ENCODE measurements around the gene GALNT7.

The GALNT7 gene

DNA sequence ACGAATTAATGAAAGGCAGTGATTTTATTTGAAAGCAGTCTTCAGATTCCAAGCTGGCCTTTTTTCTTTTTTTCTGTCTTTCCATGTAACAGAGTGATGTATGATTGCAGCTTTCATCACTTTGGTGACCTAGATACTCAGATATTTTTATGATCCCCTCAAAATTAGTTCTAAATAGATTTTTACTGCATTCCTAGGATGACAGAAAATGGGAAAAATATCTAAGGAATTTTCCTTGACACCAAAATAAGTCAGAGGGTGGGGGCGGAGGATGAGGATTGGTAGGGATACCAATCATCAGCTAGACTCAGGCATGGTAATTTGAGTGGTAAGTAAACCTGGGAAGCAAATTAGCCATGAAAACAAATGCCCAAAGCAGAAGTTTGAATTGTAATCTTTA lies 177.5 kb downstream of the GALNT7 start:
- Histone ChIP-seq H3K27ac (no peak overlapping the region), H3K27me3 (ENCODE audit: insufficient read depth, low read depth) (no peaks in the 10 kb centered on the region), H3K4me3 (IDR thresholded peaks at IDR 0.05; ENCODE audit: insufficient read depth, low read depth, low read length) (no peak overlapping the region), H3K79me2 (ENCODE audit: insufficient read depth, low read depth) (no peaks in the 10 kb centered on the region), H4K20me1 (ENCODE audit: insufficient read depth) (no peaks in the 10 kb centered on the region), H3K4me1 (ENCODE audit: low read depth, poor library complexity, severe bottlenecking) (no peaks in the 10 kb centered on the region), H3K4me2 (no peak overlapping the region), H2AFZ (ENCODE audit: low read depth) (no peak overlapping the region), H3K36me3 (ENCODE audit: insufficient read depth) (no peaks in the 10 kb centered on the region), H3K9ac (no peak overlapping the region)
- TF ChIP-seq, protein P1, sequence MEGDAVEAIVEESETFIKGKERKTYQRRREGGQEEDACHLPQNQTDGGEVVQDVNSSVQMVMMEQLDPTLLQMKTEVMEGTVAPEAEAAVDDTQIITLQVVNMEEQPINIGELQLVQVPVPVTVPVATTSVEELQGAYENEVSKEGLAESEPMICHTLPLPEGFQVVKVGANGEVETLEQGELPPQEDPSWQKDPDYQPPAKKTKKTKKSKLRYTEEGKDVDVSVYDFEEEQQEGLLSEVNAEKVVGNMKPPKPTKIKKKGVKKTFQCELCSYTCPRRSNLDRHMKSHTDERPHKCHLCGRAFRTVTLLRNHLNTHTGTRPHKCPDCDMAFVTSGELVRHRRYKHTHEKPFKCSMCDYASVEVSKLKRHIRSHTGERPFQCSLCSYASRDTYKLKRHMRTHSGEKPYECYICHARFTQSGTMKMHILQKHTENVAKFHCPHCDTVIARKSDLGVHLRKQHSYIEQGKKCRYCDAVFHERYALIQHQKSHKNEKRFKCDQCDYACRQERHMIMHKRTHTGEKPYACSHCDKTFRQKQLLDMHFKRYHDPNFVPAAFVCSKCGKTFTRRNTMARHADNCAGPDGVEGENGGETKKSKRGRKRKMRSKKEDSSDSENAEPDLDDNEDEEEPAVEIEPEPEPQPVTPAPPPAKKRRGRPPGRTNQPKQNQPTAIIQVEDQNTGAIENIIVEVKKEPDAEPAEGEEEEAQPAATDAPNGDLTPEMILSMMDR (conservative IDR thresholded peaks at IDR 0.05; ENCODE audit: low read depth, low read length), result no peak

- H3K4me3 ChIP-seq (IDR thresholded peaks at IDR 0.05; ENCODE audit: insufficient read depth, low read depth, low read length), result no peak overlapping the region
- H2AFZ ChIP-seq (ENCODE audit: low read depth), result no peak overlapping the region
- no peak overlapping the region for H3K9ac ChIP-seq
- H3K27me3 ChIP-seq (ENCODE audit: insufficient read depth, low read depth), result no peaks in the 10 kb centered on the region
- H3K27ac ChIP-seq, result no peak overlapping the region
- H3K79me2 ChIP-seq (ENCODE audit: insufficient read depth, low read depth), result no peaks in the 10 kb centered on the region
- H3K4me2 ChIP-seq, result no peak overlapping the region
- TF ChIP-seq, protein P1 (conservative IDR thresholded peaks at IDR 0.05; ENCODE audit: low read depth, low read length), result no peak
- H3K4me1 ChIP-seq (ENCODE audit: low read depth, poor library complexity, severe bottlenecking), result no peaks in the 10 kb centered on the region
- no peaks in the 10 kb centered on the region for H3K36me3 ChIP-seq (ENCODE audit: insufficient read depth)
- H4K20me1 ChIP-seq (ENCODE audit: insufficient read depth), result no peaks in the 10 kb centered on the region
These were observed 178.9 kb downstream of the GALNT7 start for GRCh38 chr4:173347467-173347866.

DNA sequence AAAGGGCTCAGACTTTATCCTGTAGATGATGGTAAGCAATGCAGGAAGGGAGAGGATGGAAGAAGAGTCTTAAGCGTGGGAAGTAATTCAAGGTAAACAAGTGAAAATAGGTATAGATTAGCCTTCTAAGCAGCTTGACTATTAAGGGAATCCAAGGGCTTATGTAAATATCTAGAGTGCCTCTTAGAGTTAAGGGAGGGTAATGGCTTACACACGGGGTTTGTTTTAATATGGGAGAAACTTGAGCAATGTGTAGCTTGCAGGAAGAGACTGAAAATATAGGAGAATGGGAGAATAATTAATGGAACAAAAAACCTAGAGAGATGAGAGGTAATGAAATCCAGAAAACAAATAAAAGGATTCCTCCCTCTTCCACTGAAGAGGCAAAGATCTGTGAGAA lies 189.3 kb downstream of the GALNT7 start:
- Histone ChIP-seq H3K36me3 (ENCODE audit: insufficient read depth) (no peaks in the 10 kb centered on the region), H3K4me1 (ENCODE audit: low read depth, poor library complexity, severe bottlenecking) (no peaks in the 10 kb centered on the region), H2AFZ (ENCODE audit: low read depth) (no peak overlapping the region), H3K27ac (no peak overlapping the region), H3K79me2 (ENCODE audit: insufficient read depth, low read depth) (no peaks in the 10 kb centered on the region), H3K9ac (no peak overlapping the region), H4K20me1 (ENCODE audit: insufficient read depth) (no peaks in the 10 kb centered on the region), H3K4me2 (no peak overlapping the region), H3K27me3 (ENCODE audit: insufficient read depth, low read depth) (no peaks in the 10 kb centered on the region), H3K4me3 (IDR thresholded peaks at IDR 0.05; ENCODE audit: insufficient read depth, low read depth, low read length) (no peak overlapping the region)
- TF ChIP-seq, protein P1 (conservative IDR thresholded peaks at IDR 0.05; ENCODE audit: low read depth, low read length), result no peak

DNA sequence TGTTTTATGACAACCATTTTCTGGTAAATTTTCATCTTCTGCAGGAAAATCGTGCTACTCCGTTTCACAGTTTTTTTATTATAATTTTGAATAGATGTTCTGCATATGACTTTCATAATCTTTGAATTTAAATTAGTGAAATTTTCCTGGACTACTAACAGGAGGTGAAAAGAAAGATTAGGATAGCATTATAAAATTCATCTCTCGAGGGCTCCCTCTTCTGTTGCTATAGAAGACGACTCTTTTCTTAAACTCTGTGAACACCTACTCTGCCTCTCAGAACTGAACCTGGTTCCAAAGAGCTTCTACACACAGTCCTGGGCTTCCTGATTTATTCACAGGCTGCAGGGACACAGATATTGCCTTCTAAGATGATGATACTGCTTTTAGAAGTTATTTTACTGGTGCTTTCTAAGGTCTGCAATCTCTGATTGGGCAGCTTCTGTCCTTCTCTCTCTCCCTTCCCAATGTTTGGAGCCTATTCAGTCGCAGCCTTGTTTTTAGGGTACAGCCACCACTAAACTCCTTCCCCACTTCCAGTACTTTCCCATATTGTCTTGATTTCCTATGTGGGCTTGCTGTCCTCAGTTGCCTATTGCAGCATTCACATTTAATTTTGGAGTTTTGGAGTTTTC lies 192.1 kb downstream of the GALNT7 start:
- H3K27me3 ChIP-seq (ENCODE audit: insufficient read depth, low read depth), result no peaks in the 10 kb centered on the region
- H2AFZ ChIP-seq (ENCODE audit: low read depth), result no peak overlapping the region
- H3K79me2 ChIP-seq (ENCODE audit: insufficient read depth, low read depth), result no peaks in the 10 kb centered on the region
- H3K4me3 ChIP-seq (IDR thresholded peaks at IDR 0.05; ENCODE audit: insufficient read depth, low read depth, low read length), result no peak overlapping the region
- no peak overlapping the region for H3K4me2 ChIP-seq
- no peaks in the 10 kb centered on the region for H3K36me3 ChIP-seq (ENCODE audit: insufficient read depth)
- H3K27ac ChIP-seq, result no peak overlapping the region
- H3K9ac ChIP-seq, result no peak overlapping the region
- no peaks in the 10 kb centered on the region for H4K20me1 ChIP-seq (ENCODE audit: insufficient read depth)
- H3K4me1 ChIP-seq (ENCODE audit: low read depth, poor library complexity, severe bottlenecking), result no peaks in the 10 kb centered on the region
- TF ChIP-seq, protein P1 (conservative IDR thresholded peaks at IDR 0.05; ENCODE audit: low read depth, low read length), result 0 out of 2 replicates have a peak, but pooled peaks have one; percentile 23

Measured in KMS-11 (cell line).